KMS-11 (cell line): ENCODE measurements around the gene ATXN10.

Experiments
- H2AFZ ChIP-seq: fragments of 200-600 bp; sonication (generic); 2 replicates; pipeline ENCODE4 v1.6.1; 2016; ENCODE audit warnings: antibody characterized with exemption, mixed run types, low read depth
- H3K27ac ChIP-seq: fragments of 200-600 bp; sonication (generic); 2 replicates; pipeline ENCODE4 v1.6.1; 2016; ENCODE audit warnings: mild to moderate bottlenecking, mixed run types
- H3K27me3 ChIP-seq: fragments of 200-600 bp; sonication (generic); 2 replicates; pipeline ENCODE4 v1.6.1; 2017; ENCODE audit warnings: mild to moderate bottlenecking, low read depth, mixed run types, moderate library complexity; ENCODE audit not compliant: insufficient read depth
- H3K36me3 ChIP-seq: fragments of 200-600 bp; sonication (generic); 2 replicates; pipeline ENCODE4 v1.6.1; 2017; ENCODE audit warnings: mild to moderate bottlenecking, mixed run types; ENCODE audit not compliant: insufficient read depth
- H3K4me1 ChIP-seq: fragments of 200-600 bp; sonication (generic); 2 replicates; pipeline ENCODE4 v1.6.1; 2016; ENCODE audit warnings: mild to moderate bottlenecking, low read depth, mixed run types; ENCODE audit not compliant: poor library complexity, severe bottlenecking
- H3K4me2 ChIP-seq: fragments of 200-600 bp; sonication (generic); 2 replicates; pipeline ENCODE4 v1.7.0; 2016; ENCODE audit warnings: mild to moderate bottlenecking, mixed run types
- H3K4me3 ChIP-seq: fragments of 200-600 bp; sonication (generic); IDR thresholded peaks from 2 replicates; pipeline ENCODE4 v1.6.1; 2017; ENCODE audit warnings: low read depth, low read length, mixed read lengths; ENCODE audit not compliant: insufficient read depth
- H3K79me2 ChIP-seq: fragments of 200-600 bp; sonication (generic); 2 replicates; pipeline ENCODE4 v1.6.1; 2016; ENCODE audit warnings: low read depth, mixed run types; ENCODE audit not compliant: insufficient read depth
- H3K9ac ChIP-seq: fragments of 200-600 bp; sonication (generic); 2 replicates; pipeline ENCODE4 v1.6.1; 2016; ENCODE audit warnings: mild to moderate bottlenecking, mixed run types
- H4K20me1 ChIP-seq: fragments of 200-600 bp; sonication (generic); 2 replicates; pipeline ENCODE4 v1.6.1; 2016; ENCODE audit warnings: mild to moderate bottlenecking, mixed run types; ENCODE audit not compliant: insufficient read depth
- CTCF ChIP-seq: fragments of 200-600 bp; sonication (generic); conservative IDR thresholded peaks from 2 replicates; pipeline ENCODE4 v1.6.1; 2017; ENCODE audit warnings: low read depth, mild to moderate bottlenecking, antibody characterized with exemption, low read length, moderate library complexity, mixed read lengths

ATXN10 gene

GRCh38 chr22:45650721-45651120 is 20.9 kb upstream of the ATXN10 start:
- H3K27ac ChIP-seq: no peak overlapping the region

GRCh38 chr22:45651931-45652528 is 19.6 kb upstream of the ATXN10 start:
- no peak overlapping the region for H3K27ac ChIP-seq
- no peak overlapping the region for H2AFZ ChIP-seq
- no peak overlapping the region for H3K9ac ChIP-seq
- H3K27me3 ChIP-seq: peaks cover 18% of the 10 kb centered on the region; the same call in 1 of the 2 replicates
- H3K4me2 ChIP-seq: no peak overlapping the region
- no peaks in the 10 kb centered on the region for H3K36me3 ChIP-seq
- H3K4me1 ChIP-seq: no peaks in the 10 kb centered on the region
- TF ChIP-seq CTCF: no peak
- no peak overlapping the region for H3K4me3 ChIP-seq
- H4K20me1 ChIP-seq: no peaks in the 10 kb centered on the region
- no peaks in the 10 kb centered on the region for H3K79me2 ChIP-seq

More at GRCh38 chr22:45650721-45651120, 20.9 kb upstream of the ATXN10 start:
- H3K79me2 ChIP-seq: no peaks in the 10 kb centered on the region
- no peaks in the 10 kb centered on the region for H3K4me1 ChIP-seq
- no peak overlapping the region for H2AFZ ChIP-seq
- H3K4me2 ChIP-seq: no peak overlapping the region
- no peak overlapping the region for H3K9ac ChIP-seq
- no peak overlapping the region for H3K4me3 ChIP-seq
- H3K27me3 ChIP-seq: peaks cover 18% of the 10 kb centered on the region; the same call in 1 of the 2 replicates
- no peaks in the 10 kb centered on the region for H3K36me3 ChIP-seq
- TF ChIP-seq CTCF: no peak
- no peaks in the 10 kb centered on the region for H4K20me1 ChIP-seq

GRCh38 chr22:45656577-45656976 is 15.1 kb upstream of the ATXN10 start:
- Histone ChIP-seq H3K4me3 (no peak overlapping the region), H3K36me3 (no peaks in the 10 kb centered on the region), H3K4me1 (no peaks in the 10 kb centered on the region), H3K79me2 (no peaks in the 10 kb centered on the region), H3K27ac (no peak overlapping the region), H4K20me1 (no peaks in the 10 kb centered on the region), H2AFZ (no peak overlapping the region), H3K27me3 (peaks cover 11% of the 10 kb centered on the region; the same call in 1 of the 2 replicates), H3K9ac (no peak overlapping the region), H3K4me2 (no peak overlapping the region)
- no peak for TF ChIP-seq CTCF

- Histone ChIP-seq H3K36me3 (no peaks in the 10 kb centered on the region), H3K79me2 (no peaks in the 10 kb centered on the region), H3K27ac (no peak overlapping the region), H3K27me3 (peaks cover 6% of the 10 kb centered on the region; the same call in 1 of the 2 replicates), H3K4me2 (no peak overlapping the region), H3K4me3 (no peak overlapping the region), H2AFZ (no peak overlapping the region), H3K4me1 (no peaks in the 10 kb centered on the region), H3K9ac (no peak overlapping the region), H4K20me1 (no peaks in the 10 kb centered on the region)
- no peak for TF ChIP-seq CTCF
Observed at GRCh38 chr22:45657701-45658100, 13.9 kb upstream of the ATXN10 start.
